Uterus (tissue), 2 donors: ENCODE measurements around the gene CFAP300.

Source experiments
- CTCF ChIP-seq, 4 experiments: fragments of 200-600 bp in 2 of 4; fragments of 450-650 bp in 2 of 4; sonication (generic) in 2 of 4; IDR thresholded peaks; one replicate each; pipeline ENCODE4 v1.5.1; 2016 to 2019; ENCODE audit warnings: antibody characterized with exemption in 4 of 4, mild to moderate bottlenecking in 2 of 4, moderate library complexity in 1 of 4
- POLR2A ChIP-seq, 2 donors: fragments of 450-650 bp; IDR thresholded peaks; one replicate each; pipeline ENCODE4 v1.6.1; 2016; ENCODE audit warnings: antibody characterized with exemption in 2 of 2, mild to moderate bottlenecking in 1 of 2, moderate library complexity in 1 of 2

- TF ChIP-seq POLR2A (IDR thresholded peaks at IDR 0.05) (peak; percentile 71 to 78), CTCF (IDR thresholded peaks at IDR 0.05) (peak in 2 of 4 experiments; percentile 7 to 35)
Measured at GRCh38 chr11:102109896-102110760, 62.9 kb downstream of the CFAP300 start, which contains the start of gene YAP1.
